Measurements from ENCODE around the gene FAM81A. TPM values are rescaled to one million over a fixed set of nuclear protein-coding genes. Genes with fewer than 3 reads are reported as not detected.

Gene FAM81A
- total RNA-seq, 2 experiments from 2014 or later: 4.6 to 4.7 TPM

GRCh38 chr15:59567324-59567723, 129.3 kb downstream of the FAM81A start:
- Mint-ChIP-seq H3K27ac (no peak overlapping the region), H3K36me3 (ENCODE audit: low read depth) (no peaks in the 10 kb centered on the region), H3K9me3 (ENCODE audit: insufficient read depth) (peaks cover 3% of the 10 kb centered on the region), H3K4me3 (no peak overlapping the region), H3K4me1 (ENCODE audit: low read depth) (peaks cover 12% of the 10 kb centered on the region), H3K27me3 (ENCODE audit: low read depth) (peaks cover 7% of the 10 kb centered on the region)
- POLR2A ChIA-PET: no interaction called here
- DNase-seq (no peak), ATAC-seq (no peak)
- CTCF ChIA-PET: interaction anchor here (1.4 kb wide), 1 partner anchor 8 kb away, joined by 4 read pairs; no protein-coding TSS in a partner anchor

- DNase-seq (no peak), ATAC-seq (no peak)
- Mint-ChIP-seq H3K36me3 (ENCODE audit: low read depth) (no peaks in the 10 kb centered on the region), H3K27me3 (ENCODE audit: low read depth) (peaks cover 7% of the 10 kb centered on the region), H3K9me3 (ENCODE audit: insufficient read depth) (peaks cover 3% of the 10 kb centered on the region), H3K27ac (no peak overlapping the region), H3K4me1 (ENCODE audit: low read depth) (peaks cover 12% of the 10 kb centered on the region), H3K4me3 (no peak overlapping the region)
- ChIA-PET POLR2A (no interaction called here), CTCF (interaction anchor here (0.6 kb wide), 1 partner anchor 36 kb away, joined by 3 read pairs; no protein-coding TSS in a partner anchor)
Observed at GRCh38 chr15:59569477-59569876, 131.5 kb downstream of the FAM81A start.

DNA sequence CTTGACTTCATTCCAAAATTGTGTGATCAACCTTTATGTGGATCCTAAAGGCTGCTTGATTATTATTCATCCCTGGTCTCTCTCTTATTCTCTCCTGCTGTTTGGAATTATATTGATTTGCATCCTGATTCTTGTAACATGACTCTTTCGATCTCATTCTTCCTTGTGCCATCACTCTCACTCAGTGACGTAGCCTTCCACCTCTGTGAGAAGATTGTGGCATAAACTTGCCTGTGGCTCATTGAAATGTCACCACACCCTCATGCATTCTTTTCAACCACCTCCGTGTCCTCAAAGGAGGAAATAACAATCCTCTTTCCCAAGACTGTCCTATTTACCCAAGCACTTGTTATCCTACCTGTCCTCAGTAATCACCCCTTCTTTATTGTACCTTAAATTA, 132.3 kb downstream of the FAM81A start:
- Mint-ChIP-seq H3K4me3 (no peak overlapping the region), H3K9me3 (ENCODE audit: insufficient read depth) (peaks cover 3% of the 10 kb centered on the region)
- CTCF ChIA-PET: no interaction called here

DNA sequence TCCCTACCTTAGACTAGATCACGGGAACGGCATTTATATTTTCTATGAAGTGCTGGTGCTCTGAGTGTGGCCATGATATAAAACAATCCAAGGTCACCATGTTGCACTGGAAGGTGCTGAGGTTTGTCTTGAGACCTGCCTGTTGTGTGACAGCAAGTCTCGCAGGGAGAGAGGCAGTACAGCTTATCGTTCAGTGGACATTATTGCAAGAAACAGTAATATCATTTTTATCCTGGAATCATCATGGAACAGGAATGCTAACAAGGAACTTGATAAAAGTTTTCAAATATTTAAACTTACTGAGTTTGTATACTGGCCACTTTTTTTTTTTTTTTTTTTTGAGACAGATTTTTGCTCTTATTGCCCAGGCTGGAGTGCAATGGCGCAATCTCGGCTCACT, 133.6 kb downstream of the FAM81A start:
- Mint-ChIP-seq H3K36me3 (ENCODE audit: low read depth) (no peaks in the 10 kb centered on the region), H3K27ac (no peak overlapping the region), H3K4me3 (no peak overlapping the region), H3K27me3 (ENCODE audit: low read depth) (peaks cover 5% of the 10 kb centered on the region), H3K9me3 (ENCODE audit: insufficient read depth) (no peaks in the 10 kb centered on the region), H3K4me1 (ENCODE audit: low read depth) (peaks cover 12% of the 10 kb centered on the region)
- no peak for ATAC-seq
- CTCF ChIA-PET: no interaction called here
- no peak for DNase-seq
- POLR2A ChIA-PET: no interaction called here

More for the DNA sequence above, 132.3 kb downstream of the FAM81A start:
- ATAC-seq: no peak
- peaks cover 7% of the 10 kb centered on the region for H3K27me3 Mint-ChIP-seq (ENCODE audit: low read depth)
- H3K36me3 Mint-ChIP-seq (ENCODE audit: low read depth): no peaks in the 10 kb centered on the region
- H3K27ac Mint-ChIP-seq: no peak overlapping the region
- peaks cover 12% of the 10 kb centered on the region for H3K4me1 Mint-ChIP-seq (ENCODE audit: low read depth)
- POLR2A ChIA-PET: interaction anchor here (0.6 kb wide), 1 partner anchor 447 kb away, joined by 4 read pairs; no protein-coding TSS in a partner anchor
- DNase-seq: no peak

Other genes starting within 250 kb of the FAM81A start
- not detected for gene LDHAL6B, start 231.3 kb upstream of the FAM81A start, total RNA-seq
- gene MYO1E, start 65.3 kb upstream of the FAM81A start, total RNA-seq: 100 to 1,000 TPM in 1 of 2 experiments, 10 to 100 TPM in 1; 90.4 to 101 TPM
- not detected for gene GCNT3, start 173.6 kb downstream of the FAM81A start, total RNA-seq
- gene GTF2A2, start 219.3 kb downstream of the FAM81A start, total RNA-seq: 100 to 1,000 TPM; 123 to 127 TPM